Heart left ventricle (tissue), 16 donors: Measurements from ENCODE around the gene ENTPD8. TPM values are rescaled to one million over a fixed set of nuclear protein-coding genes. Genes with fewer than 3 reads are reported as not detected.

Experiments
- ATAC-seq, 4 donors: fragments of 200-7000 bp; cut with Tn5 transposase; one replicate each; pipeline ENCODE4 v1.9.1; 2020 to 2022; ENCODE audit warnings: moderate library complexity in 4 of 4, mild to moderate bottlenecking in 3 of 4, moderate number of reproducible peaks in 1 of 4
- DNase-seq, 5 donors: peaks; one replicate each; pipeline ENCODE4 v3.0.0-alpha.2; 2020
- H3K27ac ChIP-seq, 12 donors: fragments of 200-600 bp; sonication (generic) in 4 of 12; one replicate each; pipeline versions ENCODE4 v1.5.0 to v1.8.0; 2016 to 2022; ENCODE audit warnings: mild to moderate bottlenecking in 2 of 12
- H3K27me3 ChIP-seq, 9 donors: fragments of 200-600 bp; sonication (generic) in 2 of 9; one replicate each; pipeline versions ENCODE4 v1.5.1 to v1.8.0; 2016 to 2022; ENCODE audit warnings: mild to moderate bottlenecking in 3 of 9
- H3K36me3 ChIP-seq, 9 donors: fragments of 200-600 bp; sonication (generic) in 2 of 9; one replicate each; pipeline versions ENCODE4 v1.5.0 to v1.8.0; 2018 to 2022; ENCODE audit warnings: mild to moderate bottlenecking in 2 of 9
- H3K4me1 ChIP-seq, 12 donors: fragments of 200-600 bp; sonication (generic) in 4 of 12; one replicate each; pipeline versions ENCODE4 v1.5.0 to v1.8.0; 2016 to 2022; ENCODE audit warnings: mild to moderate bottlenecking in 3 of 12
- H3K4me3 ChIP-seq, 12 donors: fragments of 200-600 bp; sonication (generic) in 4 of 12; one replicate each; pipeline versions ENCODE4 v1.5.0 to v1.8.0; 2017 to 2022; ENCODE audit warnings: mild to moderate bottlenecking in 9 of 12, moderate library complexity in 4 of 12
- H3K9me3 ChIP-seq, 12 donors: fragments of 200-600 bp; sonication (generic) in 4 of 12; one replicate each; pipeline versions ENCODE4 v1.5.0 to v1.8.0; 2016 to 2022; ENCODE audit warnings: mild to moderate bottlenecking in 1 of 12
- POLR2A ChIP-seq, 2 donors: fragments of 450-650 bp; IDR thresholded peaks; one replicate each; pipeline ENCODE4 v1.6.1; 2017; ENCODE audit warnings: antibody characterized with exemption in 2 of 2, mild to moderate bottlenecking in 2 of 2, moderate library complexity in 2 of 2
- WGBS, 4 donors: extraction: QIAGEN DNeasy Blood & Tissue Kit in 2 of 4; methylation state at CpG; one replicate each; pipeline versions ENCODE4 v1.1.5 to v1.1.7; 2013 to 2018; 5-methylcytosine and 5-hydroxymethylcytosine counted together
- intact Hi-C, 10 donors: fragments of 100-400 bp; cut with DNase I; formaldehyde crosslinking; loops; one replicate each; pipeline versions ENCODE4 v1.11.1 to v1.14.2; 2022
- polyA plus RNA-seq, 2 donors: library from polyadenylated mRNA; stranded (reverse); fragments of 200-250 nt; gene quantifications; one replicate each; pipeline ENCODE4 v1.2.3, GENCODE V29; 2013
- total RNA-seq, 9 donors: library from RNA; depleted of rRNA in 2 of 9; stranded (reverse); fragments of >200 nt in 2 of 9; fragmentation: NEBNext Ultra II Directional in 3 of 9; extraction: Animal tissue kit (Norgen Biotek cat#: 25700) in 3 of 9; gene quantifications; one replicate each; pipeline versions ENCODE4 v1.1.0 to v1.2.4, GENCODE V29; 2016 to 2023
- TF ChIP-seq, protein P1 (sequence below), 12 donors: fragments of 200-600 bp; sonication (generic) in 4 of 12; IDR thresholded peaks; one replicate each; pipeline versions ENCODE4 v1.5.0 to v1.8.0; 2018 to 2022; ENCODE audit warnings: antibody characterized with exemption in 12 of 12, mild to moderate bottlenecking in 5 of 12
- donor health status: ischemic (EF 13 %, LVEDD 7.1; RV severe dilation, severe dysfunction).
- donor health status: healthy with polysubstance abuse.
- donor health status: DM: no; HTN: yes; CAD: no.
- donor health status: DM: no; HTN: no; CAD: no.
- donor health status: ischemic (EF 25% LVEDD 6.9; RV normal size, moderate dysfunction).
- donor health status: ischemic (EF 25% LVEDD 5.7; RV mildly dilated, moderate dysfunction).
- donor health status: healthy.
- donor health status: DM: yes; HTN: yes; CAD: no.
- donor health status: ischemic (EF 35%, LVEDD 5.7; RV mildly dilated, moderate dysfunction).
- donor health status: nonischemic (EF 11% LVEDD 7.7; RV severe dilation, severe dysfunction).
- donor health status: DM: yes; HTN: yes; CAD: no.
- donor health status: PGD.
- donor health status: ischemic (EF 29% LVEDD 5.4; RV normal size, mild dysfunction).
- donor health status: nonischemic (EF 23%, LVEDD 6.1; RV moderate dilation, normal function).

The ENTPD8 gene
- total and polyA plus RNA-seq, 11 donors = not detected

DNA sequence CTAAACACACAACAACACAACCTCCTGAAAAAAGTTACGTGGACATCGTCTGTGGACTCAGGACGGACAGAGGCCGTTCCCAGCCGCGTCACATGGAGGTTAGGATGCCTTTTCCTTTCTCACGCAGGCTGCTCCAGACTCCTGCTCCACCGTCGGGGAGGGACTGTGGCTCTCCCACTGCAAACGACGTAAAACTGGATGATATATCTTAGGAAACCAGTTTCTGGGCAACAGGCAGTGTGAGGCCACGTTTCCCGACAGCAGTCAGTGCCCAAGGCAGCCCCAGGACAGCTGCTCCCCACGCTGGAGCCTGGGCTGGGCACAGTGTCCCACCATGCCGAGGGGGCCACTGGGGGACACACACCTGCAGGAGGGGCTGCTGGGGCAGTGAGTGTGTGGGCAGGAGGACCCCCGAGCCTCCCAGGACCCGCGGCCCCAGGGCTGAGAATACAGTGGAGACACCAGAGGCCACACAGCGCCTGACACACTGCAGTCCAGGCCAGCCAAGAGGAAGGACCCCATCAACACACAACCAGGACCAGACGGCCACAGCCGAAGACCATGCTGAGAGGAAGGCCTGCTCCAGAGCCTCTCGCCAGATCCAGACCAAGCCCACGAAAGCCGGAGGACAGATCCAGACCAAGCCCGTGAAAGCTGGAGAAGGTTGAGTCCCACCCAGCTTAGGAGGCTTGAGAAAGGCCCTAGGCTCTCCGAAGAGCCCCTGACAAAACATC is 44.4 kb downstream of the ENTPD8 start:
- whole genome bisulfite sequencing, 4 donors = 93 to 97% (median 94%) methylated on average over 23 to 26 of the region's 26 CpGs
- no peaks in the 10 kb centered on the region for H3K27me3 ChIP-seq
- peaks cover 0 to under 1% (median 0%) of the 10 kb centered on the region in 12 donors for H3K4me1 ChIP-seq
- H3K9me3 ChIP-seq = no peaks in the 10 kb centered on the region
- intact Hi-C loops = no loop called here
- H3K27ac ChIP-seq = no peak overlapping the region
- no peak for TF ChIP-seq POLR2A (IDR thresholded peaks at IDR 0.05)
- TF ChIP-seq, protein P1, sequence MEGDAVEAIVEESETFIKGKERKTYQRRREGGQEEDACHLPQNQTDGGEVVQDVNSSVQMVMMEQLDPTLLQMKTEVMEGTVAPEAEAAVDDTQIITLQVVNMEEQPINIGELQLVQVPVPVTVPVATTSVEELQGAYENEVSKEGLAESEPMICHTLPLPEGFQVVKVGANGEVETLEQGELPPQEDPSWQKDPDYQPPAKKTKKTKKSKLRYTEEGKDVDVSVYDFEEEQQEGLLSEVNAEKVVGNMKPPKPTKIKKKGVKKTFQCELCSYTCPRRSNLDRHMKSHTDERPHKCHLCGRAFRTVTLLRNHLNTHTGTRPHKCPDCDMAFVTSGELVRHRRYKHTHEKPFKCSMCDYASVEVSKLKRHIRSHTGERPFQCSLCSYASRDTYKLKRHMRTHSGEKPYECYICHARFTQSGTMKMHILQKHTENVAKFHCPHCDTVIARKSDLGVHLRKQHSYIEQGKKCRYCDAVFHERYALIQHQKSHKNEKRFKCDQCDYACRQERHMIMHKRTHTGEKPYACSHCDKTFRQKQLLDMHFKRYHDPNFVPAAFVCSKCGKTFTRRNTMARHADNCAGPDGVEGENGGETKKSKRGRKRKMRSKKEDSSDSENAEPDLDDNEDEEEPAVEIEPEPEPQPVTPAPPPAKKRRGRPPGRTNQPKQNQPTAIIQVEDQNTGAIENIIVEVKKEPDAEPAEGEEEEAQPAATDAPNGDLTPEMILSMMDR (IDR thresholded peaks at IDR 0.05) = no peak
- DNase-seq (peak in 2 of 5 donors; percentile 13), ATAC-seq (no peak)
- peaks cover 0 to 8% (median 0%) of the 10 kb centered on the region in 9 donors for H3K36me3 ChIP-seq
- no peak overlapping the region for H3K4me3 ChIP-seq

DNA sequence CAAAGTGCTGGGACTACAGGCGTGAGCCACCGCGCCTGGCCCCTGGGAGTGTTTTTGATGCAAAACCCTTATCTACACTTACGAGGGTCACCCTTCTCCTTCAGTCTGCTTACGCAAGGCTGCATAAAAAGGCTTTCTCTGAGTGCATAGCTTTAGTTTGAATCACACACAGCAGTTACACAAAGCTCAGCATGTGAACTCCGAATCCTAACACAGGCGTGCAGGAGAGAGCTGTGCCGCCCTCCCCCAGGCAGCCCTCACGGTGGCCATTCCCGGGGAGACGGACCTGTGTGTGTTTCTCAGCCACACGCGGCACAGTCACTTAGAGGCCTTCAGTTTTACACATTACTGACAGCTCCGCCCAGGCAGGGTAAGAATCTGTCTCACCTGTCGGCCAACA is 44.9 kb downstream of the ENTPD8 start:
- no peaks in the 10 kb centered on the region for H3K27me3 ChIP-seq
- no peak overlapping the region for H3K4me3 ChIP-seq
- 91 to 94% (median 92%) methylated on average over 15 of the region's 15 CpGs for WGBS, 4 donors
- intact Hi-C loops = no loop called here
- TF ChIP-seq, protein P1 (IDR thresholded peaks at IDR 0.05) = no peak
- TF ChIP-seq POLR2A (IDR thresholded peaks at IDR 0.05) = no peak
- no peaks in the 10 kb centered on the region for H3K9me3 ChIP-seq
- ATAC-seq (no peak), DNase-seq (no peak)
- no peak overlapping the region for H3K27ac ChIP-seq
- H3K4me1 ChIP-seq = peaks cover 0 to 4% (median 0%) of the 10 kb centered on the region in 12 donors
- peaks cover 0 to 8% (median 0%) of the 10 kb centered on the region in 9 donors for H3K36me3 ChIP-seq

DNA sequence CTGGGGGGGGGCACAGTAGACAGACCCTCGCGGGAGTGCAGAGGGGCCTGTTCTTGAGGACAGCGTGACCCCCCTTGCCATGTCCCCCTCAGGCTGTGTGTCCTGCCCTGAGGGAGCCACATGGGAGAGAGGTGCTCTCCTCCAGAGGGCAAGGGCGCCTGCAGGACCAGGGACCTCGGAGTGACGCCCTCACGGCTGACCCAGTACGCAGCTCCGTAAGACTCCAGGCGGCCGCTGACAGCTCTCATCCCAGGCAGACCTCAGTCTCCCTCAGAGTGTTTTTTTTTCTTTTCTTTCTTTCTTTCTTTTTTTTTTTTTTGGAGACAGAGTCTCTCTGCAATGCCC is 45.5 kb downstream of the ENTPD8 start:
- Histone ChIP-seq H3K27me3 (no peaks in the 10 kb centered on the region), H3K4me1 (peaks cover 0 to 10% (median 1%) of the 10 kb centered on the region in 12 donors), H3K4me3 (no peak overlapping the region), H3K9me3 (no peaks in the 10 kb centered on the region), H3K27ac (no peak overlapping the region), H3K36me3 (peaks cover 0 to 8% (median 0%) of the 10 kb centered on the region in 9 donors)
- no peak for ATAC-seq
- intact Hi-C loops = no loop called here
- DNase-seq = no peak
- 82 to 89% (median 82%) methylated on average over 8 to 11 of the region's 11 CpGs for WGBS, 4 donors
- TF ChIP-seq, protein P1 (IDR thresholded peaks at IDR 0.05) = no peak
- TF ChIP-seq POLR2A (IDR thresholded peaks at IDR 0.05) = no peak

GRCh38 chr9:137394866-137395665 is 46.1 kb downstream of the ENTPD8 start:
- intact Hi-C loops = loop anchor here in 1 of 10 donors (5.0 kb wide), 1 partner anchor 78 kb away; no protein-coding TSS in a partner anchor
- TF ChIP-seq, protein P1 (IDR thresholded peaks at IDR 0.05) = no peak
- no peak for TF ChIP-seq POLR2A (IDR thresholded peaks at IDR 0.05)
- WGBS, 4 donors = 83 to 95% (median 87%) methylated on average over 15 to 36 of the region's 36 CpGs
- no peaks in the 10 kb centered on the region for H3K27me3 ChIP-seq
- peaks cover 0 to 14% (median 2%) of the 10 kb centered on the region in 12 donors for H3K4me1 ChIP-seq
- no peak overlapping the region for H3K4me3 ChIP-seq
- H3K36me3 ChIP-seq = peaks cover 0 to 8% (median 0%) of the 10 kb centered on the region in 9 donors
- no peak for DNase-seq
- no peak overlapping the region for H3K27ac ChIP-seq
- ATAC-seq = no peak
- no peaks in the 10 kb centered on the region for H3K9me3 ChIP-seq
